ENCODE measurements around the gene DPF1. TPM values are rescaled to one million over a fixed set of nuclear protein-coding genes. Genes with fewer than 3 reads are reported as not detected.

Gene DPF1
- polyA plus RNA-seq, 1 donor (not counting 4 experiments of a cell fraction or from before 2014, with no cell fraction given): 1.5 TPM

DNA sequence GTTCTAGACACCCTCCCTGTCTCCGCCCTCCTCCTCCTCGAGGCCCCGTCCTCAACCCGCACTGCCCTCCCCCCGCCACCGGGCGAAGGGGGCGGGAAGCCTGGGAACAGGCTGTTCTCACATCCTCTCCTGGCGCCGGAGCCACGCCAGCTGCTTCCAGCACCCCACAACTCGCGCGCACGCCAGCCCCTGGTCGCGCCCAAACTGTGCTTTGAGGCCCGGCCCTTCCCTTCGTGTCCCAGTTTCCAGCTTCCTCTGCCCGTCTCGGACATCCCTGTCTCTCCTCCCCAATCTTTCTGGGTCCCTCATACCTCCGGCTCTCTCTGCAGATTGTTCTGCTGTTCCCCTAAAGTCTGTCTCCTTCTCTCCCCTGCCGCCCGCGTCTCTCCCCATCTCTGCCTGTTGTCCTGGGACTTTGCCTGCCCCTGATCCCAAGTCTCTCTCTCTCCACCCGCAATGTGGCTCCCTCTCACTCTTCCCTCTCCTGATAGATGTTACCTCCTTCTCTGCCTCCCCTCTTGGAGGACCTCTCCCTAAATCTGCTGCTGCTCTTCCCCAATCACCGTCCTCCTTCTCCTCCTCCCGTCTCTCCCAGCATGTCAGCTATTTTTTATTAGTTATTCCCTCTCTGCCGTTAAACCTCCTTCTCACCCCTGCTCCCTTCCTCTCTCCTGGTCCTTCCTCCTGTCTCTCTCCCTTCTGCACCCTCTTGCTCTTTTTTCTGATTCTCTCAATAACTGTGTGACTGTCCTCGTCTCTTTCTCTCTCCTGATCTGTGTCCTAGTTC lies 14.2 kb downstream of the DPF1 start:
- dilution Hi-C loops (cut with MboI; ENCODE audit: extremely low pct_ligation_motif_present, low sequenced_read_pairs): no loop called here
- Histone ChIP-seq H3K9ac (ENCODE audit: control insufficient read depth, extremely low read depth, insufficient read depth, low read length) (no peak overlapping the region), H3K9me1 (ENCODE audit: control insufficient read depth, extremely low read depth, insufficient read depth, low read length) (peaks cover 2% of the 10 kb centered on the region), H3K27me3 (ENCODE audit: control insufficient read depth, extremely low read depth, insufficient read depth, low read length) (peaks cover 7% of the 10 kb centered on the region), H3K4me3 (ENCODE audit: control insufficient read depth in 2 of 3, extremely low read depth in 1 of 3, insufficient read depth in 2 of 3, low read depth in 1 of 3, low read length in 3 of 3) (peak overlapping the region in 1 of 3 experiments; percentile 56), H3K79me2 (ENCODE audit: control insufficient read depth, insufficient read depth, low read length) (no peaks in the 10 kb centered on the region), H3K9me3 (ENCODE audit: control insufficient read depth, low read depth, low read length) (no peaks in the 10 kb centered on the region), H3K27ac (ENCODE audit: control insufficient read depth, insufficient read depth, low read length) (no peak overlapping the region), H2AFZ (ENCODE audit: control insufficient read depth, low read length) (peak overlapping the region; percentile 33), H4K20me1 (ENCODE audit: control insufficient read depth, extremely low read depth, insufficient read depth, low read length) (no peaks in the 10 kb centered on the region), H3K4me2 (ENCODE audit: control insufficient read depth, extremely low read depth, insufficient read depth, low read depth, low read length) (peak overlapping the region; percentile 72), H3K36me3 (ENCODE audit: control insufficient read depth in 2 of 2, extremely low read depth in 1 of 2, insufficient read depth in 2 of 2, low read length in 2 of 2) (peaks cover 3 to 5% of the 10 kb centered on the region in 2 experiments), H3K4me1 (ENCODE audit: control insufficient read depth, extremely low read depth, insufficient read depth, low read length) (peaks cover 14% of the 10 kb centered on the region)
- no peak for DNase-seq (ENCODE audit: low read depth, low spot score)
- no peak for TF ChIP-seq EZH2 (IDR thresholded peaks at IDR 0.05; ENCODE audit: low read length)
- TF ChIP-seq, protein P1, sequence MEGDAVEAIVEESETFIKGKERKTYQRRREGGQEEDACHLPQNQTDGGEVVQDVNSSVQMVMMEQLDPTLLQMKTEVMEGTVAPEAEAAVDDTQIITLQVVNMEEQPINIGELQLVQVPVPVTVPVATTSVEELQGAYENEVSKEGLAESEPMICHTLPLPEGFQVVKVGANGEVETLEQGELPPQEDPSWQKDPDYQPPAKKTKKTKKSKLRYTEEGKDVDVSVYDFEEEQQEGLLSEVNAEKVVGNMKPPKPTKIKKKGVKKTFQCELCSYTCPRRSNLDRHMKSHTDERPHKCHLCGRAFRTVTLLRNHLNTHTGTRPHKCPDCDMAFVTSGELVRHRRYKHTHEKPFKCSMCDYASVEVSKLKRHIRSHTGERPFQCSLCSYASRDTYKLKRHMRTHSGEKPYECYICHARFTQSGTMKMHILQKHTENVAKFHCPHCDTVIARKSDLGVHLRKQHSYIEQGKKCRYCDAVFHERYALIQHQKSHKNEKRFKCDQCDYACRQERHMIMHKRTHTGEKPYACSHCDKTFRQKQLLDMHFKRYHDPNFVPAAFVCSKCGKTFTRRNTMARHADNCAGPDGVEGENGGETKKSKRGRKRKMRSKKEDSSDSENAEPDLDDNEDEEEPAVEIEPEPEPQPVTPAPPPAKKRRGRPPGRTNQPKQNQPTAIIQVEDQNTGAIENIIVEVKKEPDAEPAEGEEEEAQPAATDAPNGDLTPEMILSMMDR (optimal IDR thresholded peaks at IDR 0.05 in 1 of 3, IDR thresholded peaks at IDR 0.05 in 1 of 3, conservative IDR thresholded peaks at IDR 0.05 in 1 of 3; ENCODE audit: extremely low read depth in 1 of 3, insufficient read depth in 2 of 3, low read length in 3 of 3): no peak
- no peak for FAIRE-seq

DNA sequence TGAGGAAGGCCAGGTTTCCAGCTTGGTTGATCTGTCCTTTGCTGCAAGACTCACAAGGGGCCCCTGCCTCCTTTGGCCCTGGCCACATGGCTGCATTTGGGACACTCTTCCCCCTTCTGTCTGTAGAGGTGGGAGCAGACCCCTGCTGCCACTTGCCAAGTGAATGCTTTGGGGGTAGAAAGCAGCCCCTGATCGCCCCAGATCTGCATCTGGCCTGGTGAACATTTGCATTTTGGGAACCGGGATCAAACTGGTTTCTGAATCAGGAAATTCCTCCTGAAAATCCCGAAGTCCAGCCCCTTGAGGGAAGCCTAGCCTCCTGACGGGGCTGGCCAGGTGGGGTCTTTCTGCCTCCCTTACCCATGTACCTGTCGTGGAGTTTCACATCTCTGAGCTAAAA lies 14.9 kb downstream of the DPF1 start:
- H3K27ac ChIP-seq (ENCODE audit: control insufficient read depth, insufficient read depth, low read length): no peak overlapping the region
- TF ChIP-seq, protein P1 (optimal IDR thresholded peaks at IDR 0.05 in 1 of 3, IDR thresholded peaks at IDR 0.05 in 1 of 3, conservative IDR thresholded peaks at IDR 0.05 in 1 of 3; ENCODE audit: extremely low read depth in 1 of 3, insufficient read depth in 2 of 3, low read length in 3 of 3): no peak
- TF ChIP-seq EZH2 (IDR thresholded peaks at IDR 0.05; ENCODE audit: low read length): no peak
- no peak overlapping the region for H2AFZ ChIP-seq (ENCODE audit: control insufficient read depth, low read length)
- H3K9me3 ChIP-seq (ENCODE audit: control insufficient read depth, low read depth, low read length): no peaks in the 10 kb centered on the region
- peaks cover 2% of the 10 kb centered on the region for H3K9me1 ChIP-seq (ENCODE audit: control insufficient read depth, extremely low read depth, insufficient read depth, low read length)
- peak overlapping the region in 1 of 3 experiments; percentile 9 for H3K4me3 ChIP-seq (ENCODE audit: control insufficient read depth in 2 of 3, extremely low read depth in 1 of 3, insufficient read depth in 2 of 3, low read depth in 1 of 3, low read length in 3 of 3)
- peaks cover 3 to 5% of the 10 kb centered on the region in 2 experiments for H3K36me3 ChIP-seq (ENCODE audit: control insufficient read depth in 2 of 2, extremely low read depth in 1 of 2, insufficient read depth in 2 of 2, low read length in 2 of 2)
- DNase-seq (ENCODE audit: low read depth, low spot score): no peak
- dilution Hi-C loops (cut with MboI; ENCODE audit: extremely low pct_ligation_motif_present, low sequenced_read_pairs): no loop called here
- no peak for FAIRE-seq
- no peaks in the 10 kb centered on the region for H4K20me1 ChIP-seq (ENCODE audit: control insufficient read depth, extremely low read depth, insufficient read depth, low read length)
- H3K27me3 ChIP-seq (ENCODE audit: control insufficient read depth, extremely low read depth, insufficient read depth, low read length): peaks cover 7% of the 10 kb centered on the region
- H3K79me2 ChIP-seq (ENCODE audit: control insufficient read depth, insufficient read depth, low read length): no peaks in the 10 kb centered on the region
- peaks cover 14% of the 10 kb centered on the region for H3K4me1 ChIP-seq (ENCODE audit: control insufficient read depth, extremely low read depth, insufficient read depth, low read length)
- no peak overlapping the region for H3K9ac ChIP-seq (ENCODE audit: control insufficient read depth, extremely low read depth, insufficient read depth, low read length)
- H3K4me2 ChIP-seq (ENCODE audit: control insufficient read depth, extremely low read depth, insufficient read depth, low read depth, low read length): peak overlapping the region; percentile 72
